Activated CD4-positive, alpha-beta T cell treated with anti-CD3 and anti-CD28 coated beads, Interleukin-2, amount 50 U/mL, for 48 hours (primary cell): Measurements from ENCODE around the gene ECSCR.
A peak's percentile ranks its signal among the peaks of the same experiment; 100 is the strongest.
"Not testable (repeated sequence)": the region's sequence is repeated elsewhere in the genome, so short reads cannot be mapped to it uniquely, and the experiment has no call there.

Source experiments
- DNase-seq, 2 experiments: peaks; one replicate each; pipeline ENCODE4 v3.0.0-alpha.2; 2020

ECSCR gene

GRCh38 chr5:139443831-139444453 lies 18.6 kb downstream of the ECSCR start:
- DNase-seq: no peak

DNA sequence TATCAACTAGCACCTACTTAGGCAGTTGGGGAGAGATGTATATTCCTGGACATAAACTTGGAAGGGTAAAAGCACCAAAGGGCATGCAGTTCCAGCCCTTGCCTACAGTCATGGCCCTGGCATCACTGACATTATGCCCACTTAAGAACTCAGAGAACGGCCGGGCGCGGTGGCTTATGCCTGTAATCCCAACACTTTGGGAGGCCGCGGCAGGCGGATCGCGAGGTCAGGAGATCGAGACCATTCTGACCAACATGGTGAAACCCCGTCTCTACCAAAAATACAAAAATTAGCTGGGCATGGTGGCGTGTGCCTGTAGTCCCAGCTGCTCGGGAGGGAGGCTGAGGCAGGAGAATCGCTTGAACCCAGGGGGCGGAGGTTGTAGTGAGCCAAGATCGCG lies 22.1 kb downstream of the ECSCR start:
- DNase-seq: not testable (repeated sequence)

- DNase-seq: peak; percentile 93 to 95
These were observed 23.3 kb downstream of the ECSCR start, which contains the start of gene DNAJC18 for GRCh38 chr5:139439013-139439903. TSS of gene DNAJC18 (minus strand) at chr5:139439525. CDS start at chr5:139439445, 80 bp downstream.

- no peak for DNase-seq
These were observed 23.9 kb downstream of the ECSCR start for GRCh38 chr5:139438707-139439012.

DNA sequence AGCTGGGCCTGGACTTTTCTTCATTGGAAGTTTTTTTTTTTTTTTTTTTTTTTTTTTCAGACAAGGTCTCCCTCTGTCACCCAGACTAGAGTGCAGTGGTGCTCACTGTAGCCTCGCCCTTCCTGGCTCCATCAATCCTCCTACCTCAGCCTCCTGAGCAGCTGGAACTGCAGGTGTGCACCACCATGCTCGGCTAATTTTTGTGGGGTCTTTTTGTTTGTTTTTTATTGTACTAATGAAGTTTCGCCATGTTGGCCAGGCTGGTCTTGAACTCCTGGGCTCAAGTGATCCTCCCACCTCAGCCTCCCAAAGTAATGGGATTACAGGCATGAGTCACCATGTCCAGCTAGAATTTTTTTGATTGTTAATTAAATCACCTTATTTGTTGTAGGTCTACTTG lies 26.9 kb downstream of the ECSCR start:
- DNase-seq: no peak

DNA sequence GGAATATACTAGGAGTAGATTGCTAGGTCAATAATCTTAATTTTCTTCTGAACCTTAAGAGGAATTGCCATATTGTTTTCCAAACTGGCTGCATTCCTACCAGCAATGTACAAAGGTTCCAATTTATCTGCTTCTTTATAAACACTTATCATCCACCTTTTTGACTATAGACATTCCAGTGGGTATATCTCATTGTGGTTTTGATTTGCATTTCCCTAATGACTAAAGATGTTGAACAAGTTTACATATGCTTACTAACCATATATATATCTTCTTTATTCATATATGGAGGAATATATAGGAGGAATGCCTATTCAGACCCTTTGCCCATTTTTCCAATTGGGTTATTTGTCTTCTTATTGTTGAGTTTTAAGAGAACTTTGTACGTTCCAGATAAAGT lies 30.8 kb downstream of the ECSCR start:
- no peak for DNase-seq

DNA sequence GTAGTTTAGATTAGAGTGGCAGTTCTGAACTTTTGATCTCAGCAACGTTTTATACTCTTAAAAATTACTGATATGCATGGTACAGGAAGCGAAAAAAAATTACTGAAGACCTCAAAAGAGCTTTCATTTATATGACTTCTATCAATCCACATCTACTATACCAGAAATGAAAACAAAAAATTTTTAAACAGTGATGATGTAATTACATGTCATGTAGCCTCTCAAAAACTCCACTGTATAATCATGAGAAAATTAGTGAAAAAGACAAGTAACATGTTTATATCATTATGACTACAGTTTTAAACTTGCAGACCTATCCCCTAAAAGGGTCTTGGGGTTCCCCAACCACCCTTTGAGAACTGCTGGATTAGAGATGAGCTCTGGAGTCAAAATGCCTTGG lies 32.5 kb downstream of the ECSCR start:
- DNase-seq: no peak

DNA sequence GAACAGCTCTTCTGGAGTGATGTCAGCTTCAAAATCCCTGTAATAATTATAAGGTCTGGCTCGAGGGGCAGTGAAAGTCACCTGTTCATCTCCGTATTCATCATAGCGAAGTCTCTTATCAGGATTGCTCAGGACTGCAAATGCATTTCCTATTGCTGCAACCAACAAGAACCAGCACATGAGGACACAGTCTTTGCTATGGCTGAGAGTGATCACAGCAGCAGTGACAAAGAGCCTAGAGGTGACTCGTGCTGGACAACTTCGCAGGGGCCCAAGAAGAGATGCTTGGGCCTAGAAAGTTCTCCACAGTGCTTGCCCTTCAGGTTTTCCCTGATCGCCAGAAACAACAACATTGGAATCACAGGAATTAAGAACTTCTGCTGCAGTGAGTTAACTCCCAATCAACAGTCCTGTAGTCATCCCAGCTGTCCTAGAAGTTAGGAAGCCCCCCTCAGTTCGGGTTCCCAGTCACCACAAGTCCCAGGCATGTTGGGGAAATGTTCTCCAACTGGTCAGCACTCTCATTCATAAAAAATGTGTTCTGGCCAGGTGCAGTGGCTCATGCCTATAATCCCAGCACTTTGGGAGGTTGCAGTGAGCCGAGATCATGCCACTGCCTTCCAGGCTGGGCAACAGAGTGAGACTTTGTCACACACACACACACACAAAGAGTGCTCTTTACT lies 36.2 kb downstream of the ECSCR start:
- DNase-seq: no peak

DNA sequence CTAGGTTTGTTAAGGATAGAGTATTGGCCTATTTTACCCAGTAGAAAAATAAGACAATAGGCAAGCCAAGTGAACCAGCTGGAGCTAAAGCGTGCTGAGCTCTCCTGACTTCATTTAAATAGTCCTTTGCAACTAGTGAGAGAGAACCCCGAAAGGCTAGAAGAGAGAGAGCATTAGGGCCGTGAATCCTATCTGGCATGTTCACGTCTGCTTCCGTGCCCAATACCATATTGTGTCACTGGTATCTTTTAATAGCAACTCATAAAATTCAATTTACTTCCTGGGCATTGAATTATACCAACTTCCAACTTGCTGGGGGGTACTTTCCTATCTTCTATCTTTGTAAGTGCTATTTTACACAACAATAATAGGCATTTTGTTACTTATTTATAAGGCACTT lies 37.0 kb downstream of the ECSCR start:
- DNase-seq: no peak

DNA sequence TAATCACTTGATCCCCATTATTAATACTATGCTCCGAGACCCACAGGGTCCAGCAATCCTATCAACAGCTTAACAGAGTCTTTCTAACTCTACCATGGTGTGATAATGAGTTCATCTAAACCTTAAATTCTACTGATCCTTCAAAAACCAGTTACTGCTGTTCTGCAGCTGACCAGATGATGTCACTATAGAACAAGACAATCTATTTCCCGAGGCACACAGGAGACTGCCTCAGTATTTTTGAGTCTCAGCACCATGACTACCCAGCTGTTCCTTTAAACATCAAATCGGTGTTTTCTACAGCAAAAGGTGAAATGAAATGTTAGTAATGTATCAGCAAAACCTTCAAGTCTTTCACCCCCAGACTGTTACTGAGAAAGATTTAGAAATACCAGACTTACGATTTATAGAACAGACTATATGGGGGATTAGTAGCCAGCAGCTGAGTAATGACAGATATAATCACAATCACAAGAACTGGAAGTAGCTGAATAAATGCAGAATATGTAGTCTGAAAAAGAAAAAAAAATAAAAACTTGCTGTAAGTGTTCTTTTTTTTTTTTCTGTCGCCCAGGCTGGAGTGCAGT lies 40.1 kb downstream of the ECSCR start:
- peak in 1 of 2 experiments; percentile 33 for DNase-seq

DNA sequence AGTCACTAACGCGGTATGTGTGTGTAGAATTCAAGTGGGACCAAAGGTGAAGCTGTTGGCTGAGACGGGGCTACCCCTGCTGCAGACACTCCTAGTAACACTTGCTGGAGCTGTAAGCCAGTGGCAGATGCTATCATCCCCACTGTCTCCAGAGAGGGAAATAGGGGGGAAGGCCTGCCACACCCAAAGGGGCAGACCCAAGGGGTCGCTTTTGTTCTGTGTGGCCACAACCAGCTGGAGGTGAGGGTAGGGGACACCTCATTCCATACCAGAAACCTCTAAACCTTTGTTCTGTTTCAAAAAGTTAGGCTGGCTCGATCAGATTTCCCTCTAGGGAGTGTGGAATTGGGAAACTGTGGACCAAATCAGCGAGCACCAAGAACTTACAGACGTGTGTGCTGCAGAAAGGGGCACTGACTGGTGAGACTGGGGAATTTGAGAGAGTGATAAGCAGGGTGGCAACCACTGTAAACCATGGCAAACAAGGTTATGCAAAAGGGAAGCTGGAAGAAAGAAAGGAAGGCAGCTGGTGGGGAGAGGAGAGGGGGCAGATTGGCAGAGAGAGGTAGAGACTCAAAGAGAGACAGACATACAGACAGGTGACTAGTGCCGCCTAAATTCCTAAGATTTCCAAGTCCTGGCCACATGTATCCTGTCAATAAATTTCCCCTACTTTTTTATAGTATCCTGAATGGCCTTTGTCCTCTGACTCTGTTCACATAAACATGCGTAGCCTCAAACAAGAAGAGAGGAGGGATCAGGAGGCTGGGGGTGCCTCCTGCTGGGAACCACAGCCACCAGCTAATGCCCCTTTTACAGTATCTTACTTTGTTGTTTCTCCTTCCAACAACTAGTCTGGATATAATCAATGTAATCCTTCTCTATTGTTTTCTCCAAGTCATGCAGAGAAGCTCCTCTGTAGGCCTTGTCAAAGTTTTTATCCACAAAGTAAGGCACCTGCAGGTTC lies 43.0 kb downstream of the ECSCR start:
- no peak for DNase-seq

DNA sequence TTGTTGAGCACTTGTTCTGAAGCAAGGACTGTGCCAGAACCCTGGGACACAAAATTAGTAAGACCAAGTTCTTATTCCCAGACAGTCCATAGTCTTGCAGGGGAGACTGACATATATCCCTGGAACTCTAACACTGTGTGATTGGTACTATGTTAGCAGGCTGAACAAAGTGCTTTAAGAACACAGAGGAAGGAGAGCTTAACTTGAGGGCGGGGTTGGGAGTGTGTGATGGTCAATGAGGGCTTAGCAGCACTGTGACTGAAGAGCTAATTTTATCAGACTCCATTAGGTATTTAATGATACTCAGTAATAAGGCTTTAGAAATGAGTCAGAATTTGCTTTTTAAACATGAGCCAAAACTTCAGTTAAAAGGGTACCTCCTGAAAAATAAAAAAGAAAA lies 43.8 kb downstream of the ECSCR start:
- no peak for DNase-seq

DNA sequence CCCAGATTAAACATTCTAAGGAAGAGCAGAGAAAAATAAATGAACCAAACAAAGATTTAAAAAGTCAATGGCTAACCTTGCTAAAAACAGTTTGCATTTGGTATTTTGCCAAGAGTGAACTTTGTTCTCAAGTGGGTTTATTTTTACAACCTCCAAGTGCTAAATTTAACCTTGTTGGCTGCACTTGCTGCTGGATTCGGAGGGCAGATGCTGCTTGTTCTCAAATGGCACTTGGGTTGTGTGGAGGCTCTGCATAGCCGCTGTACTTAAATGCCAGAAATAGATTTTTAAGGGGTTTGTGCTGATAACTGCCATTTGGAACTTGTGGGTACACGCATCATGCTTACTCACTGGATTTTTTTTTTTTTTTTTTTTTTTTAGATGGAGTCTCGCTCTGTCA lies 45.3 kb downstream of the ECSCR start:
- no peak for DNase-seq

DNA sequence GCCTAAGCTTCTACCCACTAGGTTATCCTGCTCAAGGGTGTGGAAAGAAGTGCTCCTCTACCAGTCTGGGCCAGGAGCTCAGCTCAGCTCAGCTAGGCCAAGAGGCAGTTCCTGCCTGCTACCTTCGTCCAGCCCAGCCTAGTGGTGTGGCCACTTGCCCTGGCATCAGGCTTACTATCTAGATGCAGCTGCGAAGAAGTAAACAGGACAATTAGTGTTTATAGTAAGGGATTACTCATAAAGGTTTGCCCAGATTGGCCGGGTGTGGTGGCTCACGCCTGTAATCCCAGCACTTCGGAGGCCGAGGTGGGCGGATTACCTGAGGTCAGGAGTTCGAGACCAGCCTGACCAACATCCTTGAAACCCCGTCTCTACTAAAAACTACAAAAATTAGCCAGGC lies 45.9 kb downstream of the ECSCR start:
- DNase-seq: no peak

- DNase-seq: no peak
These were observed 46.7 kb downstream of the ECSCR start for GRCh38 chr5:139415869-139416268.

GRCh38 chr5:139415221-139415861 lies 47.2 kb downstream of the ECSCR start:
- DNase-seq: peak; percentile 51 to 67

DNA sequence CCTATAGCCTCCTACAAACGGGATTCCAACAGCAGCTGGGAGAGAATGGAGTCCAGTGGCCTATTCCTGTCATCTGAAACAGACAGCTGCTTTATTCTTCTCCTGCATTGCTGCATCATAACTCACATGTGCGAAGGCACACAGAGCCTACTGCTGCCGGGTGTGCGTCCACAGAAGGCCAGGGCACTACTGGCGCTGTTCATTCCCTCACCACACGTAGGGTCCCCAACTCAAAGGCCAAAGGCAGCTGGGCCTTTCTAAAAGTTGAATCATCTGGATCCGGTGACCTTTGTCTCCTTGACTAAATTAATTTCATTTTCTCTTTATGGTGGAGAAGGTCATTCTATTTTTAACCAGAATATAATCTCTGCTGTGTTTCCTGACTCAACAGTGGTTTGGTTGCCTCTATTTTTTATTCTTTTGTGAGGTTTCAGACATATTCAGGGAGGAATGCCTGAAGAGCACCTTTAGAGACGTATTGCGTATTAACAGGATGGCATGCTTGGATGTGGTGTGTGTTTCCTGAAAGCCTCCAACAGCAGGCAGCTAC lies 47.9 kb downstream of the ECSCR start:
- DNase-seq: no peak

GRCh38 chr5:139413963-139414362 lies 48.6 kb downstream of the ECSCR start:
- peak in 1 of 2 experiments; percentile 36 for DNase-seq

GRCh38 chr5:139413153-139413552 lies 49.4 kb downstream of the ECSCR start:
- no peak for DNase-seq

- no peak for DNase-seq
These were observed 51.3 kb downstream of the ECSCR start for GRCh38 chr5:139410993-139411828.
